Activated CD4-positive, alpha-beta T cell treated with anti-CD3 and anti-CD28 coated beads for 1 hour (primary cell): ENCODE results near the gene PRELP.
"Not testable (repeated sequence)": the region's sequence is repeated elsewhere in the genome, so short reads cannot be mapped to it uniquely, and the experiment has no call there.

Experiments
- DNase-seq: peaks from one replicate; pipeline ENCODE4 v3.0.0-alpha.2; 2020

PRELP gene

DNA sequence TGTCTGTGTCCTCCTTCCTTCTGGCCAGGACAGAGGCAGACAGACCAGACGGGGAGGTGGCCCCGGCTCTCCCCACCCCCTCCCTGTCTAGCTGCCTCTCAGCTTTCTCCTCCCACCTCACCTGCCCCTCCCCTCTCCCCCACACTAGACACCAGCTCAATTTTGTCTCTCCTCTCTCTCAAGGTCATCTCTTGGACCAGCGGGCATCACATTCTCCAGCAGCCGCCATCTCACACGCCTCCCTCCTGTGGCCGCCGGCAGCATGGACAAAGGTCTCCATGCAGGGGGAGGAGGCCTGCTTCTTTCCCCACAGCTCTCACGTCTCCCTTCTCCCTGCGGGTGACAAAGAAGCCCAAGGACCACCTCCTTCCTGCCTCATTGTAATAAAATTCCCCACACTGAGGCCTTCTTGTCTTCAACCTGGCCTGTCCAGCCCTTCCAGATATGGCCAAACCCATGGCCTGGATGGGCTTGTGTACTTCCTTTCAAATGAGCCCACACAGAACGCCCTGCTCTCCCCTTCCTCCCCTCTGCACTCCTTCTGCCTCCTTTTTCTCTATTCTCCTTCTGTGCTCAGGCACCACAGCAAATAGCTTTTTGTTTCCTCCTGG lies 33.0 kb downstream of the PRELP start:
- DNase-seq: no peak

DNA sequence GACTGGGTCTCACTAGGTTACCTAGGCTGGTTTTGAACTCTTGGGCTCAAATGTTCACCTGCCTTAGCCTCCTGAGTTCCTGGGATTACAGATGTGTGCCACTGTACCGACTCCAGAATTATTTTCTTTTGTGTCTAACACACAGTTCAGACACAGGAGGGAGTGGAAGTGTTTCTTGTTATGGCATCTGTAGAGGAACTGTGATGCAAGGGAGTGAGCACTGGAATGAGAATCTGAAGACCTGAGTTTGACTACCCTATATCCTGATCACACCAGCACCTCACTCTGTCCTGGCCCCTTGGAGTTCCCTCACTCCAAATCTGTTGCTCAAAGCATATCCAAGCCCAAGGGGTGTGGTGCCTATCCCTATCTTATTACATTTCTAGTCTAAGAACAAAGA lies 33.5 kb downstream of the PRELP start:
- DNase-seq: no peak

GRCh38 chr1:203511513-203511912 lies 35.9 kb downstream of the PRELP start:
- no peak for DNase-seq

GRCh38 chr1:203511930-203512329 lies 36.3 kb downstream of the PRELP start:
- DNase-seq: no peak

DNA sequence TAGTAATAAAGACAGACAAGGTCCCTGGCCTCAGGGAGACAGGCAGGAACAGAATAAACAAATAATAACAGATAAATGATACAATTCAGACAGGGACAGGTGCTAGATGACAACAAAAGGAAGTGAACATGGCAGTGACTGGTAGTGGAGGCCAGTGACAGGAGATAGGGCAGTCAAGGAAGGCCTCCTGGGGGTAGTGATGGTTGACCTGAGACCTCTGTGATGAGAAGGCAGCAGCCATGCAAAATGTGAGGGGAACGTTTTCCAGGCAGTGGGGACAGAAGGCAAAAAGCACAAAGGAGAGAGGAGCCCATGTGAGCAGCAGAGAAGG lies 36.9 kb downstream of the PRELP start:
- no peak for DNase-seq

GRCh38 chr1:203512848-203513584 lies 37.4 kb downstream of the PRELP start:
- peak; percentile 18 for DNase-seq

DNA sequence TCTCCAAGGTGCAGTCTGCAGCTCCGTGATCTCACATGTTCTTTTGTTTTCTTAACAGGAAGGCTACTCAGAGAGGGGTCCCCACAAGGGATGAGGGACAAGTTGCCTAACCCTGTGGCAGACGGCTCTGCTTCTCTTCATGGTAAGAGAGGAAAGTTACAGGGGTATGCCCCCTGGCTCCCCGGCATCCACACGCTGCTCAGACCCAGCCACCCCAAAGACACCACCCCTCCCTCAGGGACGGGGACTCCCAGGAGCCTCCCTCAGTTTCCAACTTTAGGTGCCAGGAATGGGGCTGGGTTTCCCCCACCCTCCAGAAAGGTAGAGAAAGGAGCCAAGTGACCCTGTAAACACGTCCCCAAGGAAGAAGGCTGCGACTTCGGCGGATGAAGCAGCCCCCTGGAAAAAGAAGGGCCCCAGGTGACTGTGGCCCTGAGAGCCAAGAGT lies 38.0 kb downstream of the PRELP start:
- no peak for DNase-seq

- no peak for DNase-seq
These were observed 40.6 kb downstream of the PRELP start for GRCh38 chr1:203516184-203516583.

GRCh38 chr1:203516906-203517305 lies 41.3 kb downstream of the PRELP start:
- DNase-seq: no peak

- no peak for DNase-seq
These were observed 42.0 kb downstream of the PRELP start for GRCh38 chr1:203517426-203518110.

DNA sequence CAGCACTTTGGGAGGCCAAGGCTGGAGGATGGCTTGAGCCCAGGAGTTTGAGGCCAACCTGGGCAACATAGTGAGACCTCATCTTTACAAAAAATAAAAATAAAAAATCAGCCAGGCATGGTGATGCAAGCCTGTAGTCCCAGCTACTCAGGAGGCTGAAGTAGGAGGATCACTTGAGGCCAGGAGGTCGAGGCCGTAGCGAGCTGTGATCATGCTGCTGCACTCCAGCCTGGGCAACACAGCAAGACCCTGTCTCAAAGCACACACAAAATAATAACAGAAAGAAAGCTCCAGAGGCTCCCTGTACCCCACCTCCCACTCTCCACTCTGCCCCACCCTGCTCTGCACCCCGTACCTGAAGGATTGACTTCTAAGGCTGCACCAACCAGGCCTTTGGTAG lies 42.5 kb downstream of the PRELP start:
- DNase-seq: not testable (repeated sequence)

DNA sequence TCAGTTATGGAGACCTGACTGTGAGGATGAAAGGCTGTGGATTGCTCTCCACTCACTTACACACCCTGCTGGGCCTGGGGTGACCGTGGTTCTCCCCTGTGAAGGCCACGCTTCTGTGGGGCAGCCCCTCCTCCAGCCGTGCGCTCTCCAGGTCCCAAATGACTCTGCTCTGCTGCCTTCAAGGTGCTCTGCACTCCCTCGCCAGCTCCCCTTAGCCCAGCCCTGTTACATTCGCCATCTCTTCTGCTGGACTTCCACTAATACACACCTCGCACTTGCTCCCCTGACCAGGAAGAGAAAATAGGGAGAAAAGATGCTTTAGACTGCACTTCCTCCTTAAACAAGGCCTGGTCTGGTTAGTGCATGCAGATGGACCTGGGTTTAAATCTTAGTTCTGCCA lies 42.9 kb downstream of the PRELP start:
- no peak for DNase-seq

DNA sequence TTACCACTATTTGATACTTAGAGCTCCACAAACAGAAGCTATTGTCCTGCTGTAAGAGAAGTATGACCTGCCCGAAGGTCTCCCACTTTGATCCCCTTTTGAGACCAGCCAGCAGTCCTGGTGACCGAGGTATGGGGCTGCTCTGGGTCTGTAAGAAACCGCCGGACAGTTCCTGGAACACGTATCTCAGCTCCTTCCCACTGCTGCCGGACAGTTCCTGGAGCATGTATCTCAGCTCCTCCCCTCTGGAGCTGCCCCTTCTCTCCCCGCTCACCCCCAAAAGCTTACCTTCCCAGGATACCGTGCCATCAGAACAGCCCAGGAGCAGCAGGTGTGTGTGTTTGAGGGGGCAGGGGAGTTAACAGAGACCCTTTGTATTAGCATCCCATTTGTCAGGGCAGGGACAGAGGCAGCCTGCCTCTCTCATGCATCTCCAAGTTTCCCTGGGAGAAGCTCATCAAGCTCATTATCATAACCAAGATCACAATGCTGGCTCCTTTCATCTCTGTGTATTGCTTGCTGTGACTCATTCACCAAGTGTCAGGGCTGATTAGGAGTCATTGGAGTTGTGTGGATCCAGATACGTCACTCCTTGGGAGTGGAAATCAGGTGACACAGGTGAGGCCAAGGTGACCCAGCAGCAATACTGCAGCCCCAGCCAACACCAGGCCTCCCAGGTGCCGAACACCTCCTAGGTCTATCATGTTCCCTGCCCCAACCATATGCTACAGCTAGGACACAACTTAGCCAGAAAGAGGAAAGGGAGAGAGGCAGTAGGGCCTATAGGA lies 43.6 kb downstream of the PRELP start:
- DNase-seq: no peak

GRCh38 chr1:203519896-203520295 lies 44.3 kb downstream of the PRELP start:
- DNase-seq: no peak

GRCh38 chr1:203520315-203520714 lies 44.7 kb downstream of the PRELP start:
- no peak for DNase-seq

DNA sequence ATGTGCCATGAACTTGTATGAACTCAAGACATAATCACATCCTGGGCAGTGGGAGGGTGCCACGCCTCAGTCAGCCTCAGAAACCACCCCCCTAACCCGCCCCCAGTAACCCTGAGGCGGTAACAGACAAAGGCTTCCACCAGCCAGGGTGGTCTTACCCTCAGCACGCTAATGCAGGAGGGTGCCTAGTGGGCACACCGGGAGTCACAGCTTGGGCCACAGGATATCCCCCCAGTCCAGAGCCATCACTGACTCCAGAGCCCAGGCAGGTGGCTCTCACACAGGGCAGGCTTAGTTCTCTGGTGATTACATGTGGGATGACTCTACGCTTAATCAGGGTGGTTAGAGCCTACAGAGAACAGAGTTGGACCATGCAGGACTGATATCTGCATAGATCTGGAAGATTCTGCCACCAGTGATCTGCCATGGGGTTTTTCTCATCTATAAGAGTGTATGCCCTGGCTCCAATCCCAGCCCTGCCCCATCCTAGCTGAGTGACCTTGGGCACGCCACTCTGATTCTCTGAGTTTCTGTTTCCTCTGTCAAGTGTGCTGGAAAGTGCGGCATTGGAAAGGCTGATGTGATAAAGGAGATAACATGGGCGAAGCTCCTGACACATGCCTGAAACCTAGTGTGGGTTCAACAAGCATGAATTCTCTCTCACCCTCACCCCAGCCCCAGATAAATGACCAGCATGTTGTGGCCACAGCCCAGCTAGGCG lies 45.6 kb downstream of the PRELP start:
- DNase-seq: no peak

DNA sequence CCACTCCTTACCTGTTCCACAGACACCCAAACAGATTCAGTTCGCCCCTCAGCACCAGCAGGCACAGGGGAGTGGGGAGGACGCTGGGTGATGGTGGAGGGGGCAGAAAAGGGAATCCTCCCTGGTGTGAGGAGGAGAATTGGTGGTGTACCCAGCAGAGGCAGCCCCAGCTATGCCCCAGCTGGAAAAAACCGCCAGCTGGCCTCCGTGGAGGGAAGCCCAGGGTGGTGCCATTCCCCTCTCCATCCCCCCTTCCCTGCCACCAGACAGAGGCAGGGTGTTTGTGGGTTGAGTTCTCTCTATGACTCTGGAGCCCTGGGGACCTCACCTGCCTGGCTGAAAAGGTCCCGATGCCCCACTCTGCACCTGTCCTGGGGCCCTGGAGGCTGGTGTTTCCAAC lies 46.2 kb downstream of the PRELP start:
- no peak for DNase-seq

DNA sequence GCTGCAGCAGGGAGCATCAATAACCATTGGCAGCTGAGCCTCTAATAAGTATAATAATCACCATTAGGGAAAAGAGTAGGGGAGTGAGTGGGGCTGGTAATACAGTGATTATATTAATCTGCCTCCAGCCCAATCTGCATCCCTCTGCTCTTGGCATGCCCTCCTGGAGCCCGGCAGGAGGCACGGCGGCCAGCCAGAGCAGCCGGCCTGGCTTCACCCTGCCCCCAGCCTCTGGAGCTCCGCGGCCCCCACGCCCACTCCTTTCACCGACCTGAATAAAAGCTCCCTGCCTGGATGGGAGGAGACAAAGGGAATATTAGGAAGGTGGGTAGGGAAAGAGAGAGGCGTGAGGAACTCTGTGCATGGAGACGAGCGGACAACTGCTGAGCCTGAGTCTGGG lies 46.6 kb downstream of the PRELP start:
- no peak for DNase-seq

GRCh38 chr1:203523667-203524066 lies 48.1 kb downstream of the PRELP start:
- DNase-seq: no peak

- no peak for DNase-seq
These were observed 48.5 kb downstream of the PRELP start for GRCh38 chr1:203524152-203524551.

DNA sequence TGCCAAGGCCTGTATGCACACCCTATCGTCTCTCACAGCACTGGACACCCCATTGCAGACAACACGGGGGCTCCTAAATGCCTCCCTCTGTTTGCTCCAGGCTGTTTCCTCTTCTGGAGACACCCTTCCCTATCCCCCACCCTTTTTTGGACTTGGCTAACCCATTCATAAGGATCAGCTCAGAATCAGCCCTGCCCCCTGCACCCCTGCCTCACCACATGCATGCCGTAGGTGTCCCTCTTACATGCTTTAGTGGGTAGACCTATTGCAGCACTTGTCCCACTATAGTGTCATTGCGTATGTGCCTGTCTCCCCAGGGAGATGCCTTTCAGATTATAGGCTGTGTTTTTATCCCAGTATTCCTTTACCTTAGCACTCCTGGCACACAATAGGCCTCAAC lies 49.2 kb downstream of the PRELP start:
- DNase-seq: no peak

DNA sequence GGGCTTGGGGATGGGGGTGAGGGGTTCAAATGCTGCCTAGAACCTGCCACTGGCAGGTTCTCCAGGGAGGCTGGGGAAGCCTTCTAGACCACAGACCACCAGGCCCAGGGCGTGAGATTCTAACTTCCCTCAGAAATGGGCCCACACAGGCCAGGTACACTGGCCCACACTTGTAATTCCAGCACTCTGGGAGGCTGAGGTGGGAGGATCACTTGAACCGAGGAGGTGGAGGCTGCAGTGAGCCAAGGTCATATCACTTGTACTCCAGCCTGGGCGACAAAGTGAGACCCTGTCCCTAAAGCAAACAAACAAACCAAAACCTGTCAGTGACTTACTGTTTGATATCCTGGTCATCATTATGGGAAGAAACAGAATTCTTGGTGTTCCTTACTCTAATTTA lies 50.1 kb downstream of the PRELP start:
- no peak for DNase-seq

GRCh38 chr1:203526130-203526529 lies 50.5 kb downstream of the PRELP start:
- no peak for DNase-seq
